Pancreas (tissue), 10 donors: ENCODE data around the gene PDE4B. TPM values are rescaled to one million over a fixed set of nuclear protein-coding genes. Genes with fewer than 3 reads are reported as not detected.
A peak's percentile ranks its signal among the peaks of the same experiment; 100 is the strongest.

Experiments
- ATAC-seq, 4 donors: fragments of 200-7000 bp; cut with Tn5 transposase; one replicate each; pipeline versions ENCODE4 v1.8.0 to v1.9.1; 2020; ENCODE audit warnings: mild to moderate bottlenecking in 4 of 4, moderate library complexity in 4 of 4
- DNase-seq, 6 donors: peaks; one replicate each; pipeline ENCODE4 v3.0.0-alpha.2; 2020
- FAIRE-seq: peaks from 2 replicates; lab custom pipeline; 2012; peaks lifted over from hg19 to GRCh38; lab: Jason Lieb, UNC
- H3K27ac ChIP-seq, 4 donors: fragments of 200-600 bp; sonication (generic); 1 replicate in 3 of 4; 2 replicates in 1 of 4; pipeline versions ENCODE4 v1.5.0 to v1.8.0; 2020
- H3K27me3 ChIP-seq, 4 donors: fragments of 200-600 bp; one replicate each; pipeline ENCODE4 v1.8.0; 2021
- H3K36me3 ChIP-seq, 3 donors: fragments of 200-600 bp; sonication (generic) in 1 of 3; one replicate each; pipeline versions ENCODE4 v1.5.0 to v1.8.0; 2020 to 2021
- H3K4me1 ChIP-seq, 3 donors: fragments of 200-600 bp; one replicate each; pipeline ENCODE4 v1.8.0; 2021
- H3K4me3 ChIP-seq, 4 donors: fragments of 200-600 bp; sonication (generic) in 2 of 4; one replicate each; pipeline versions ENCODE4 v1.5.0 to v1.8.0; 2020 to 2021
- H3K9me3 ChIP-seq, 4 donors: fragments of 200-600 bp; one replicate each; pipeline ENCODE4 v1.8.0; 2021
- CTCF ChIP-seq, 4 donors: fragments of 200-600 bp; sonication (generic) in 3 of 4; IDR thresholded peaks; one replicate each; pipeline versions ENCODE4 v1.5.0 to v1.8.0; 2021; ENCODE audit warnings: antibody characterized with exemption in 4 of 4
- WGBS, 2 donors: extraction: QIAGEN DNeasy Blood & Tissue Kit; methylation state at CpG; one replicate each; pipeline ENCODE4 v1.1.7; 2013; 5-methylcytosine and 5-hydroxymethylcytosine counted together
- intact Hi-C, 3 donors: fragments of 100-400 bp; cut with DNase I; formaldehyde crosslinking; loops; one replicate each; pipeline versions ENCODE4 v1.11.1 to v1.14.2; 2022
- polyA plus RNA-seq, 2 donors: library from polyadenylated mRNA; stranded (reverse); fragments of 200-250 nt; gene quantifications; one replicate each; pipeline ENCODE4 v1.2.3, GENCODE V29; 2013
- total RNA-seq, 6 donors: library from RNA; stranded (reverse); fragmentation: NEBNext Ultra II Directional in 4 of 6; extraction: Animal tissue kit (Norgen Biotek cat#: 25700) in 4 of 6; gene quantifications; one replicate each; pipeline versions ENCODE4 v1.2.1 to v1.2.4, GENCODE V29; 2021 to 2023
- donor health status: healthy with polysubstance abuse.
- donor health status: DM: no; HTN: no; CAD: no; lungs with moderate emphysema.
- donor health status: DM: no; HTN: no; CAD: no.
- donor health status: control.
- donor health status: control.
- donor health status: Bipolar disorder and iron deficiency.
- donor health status: DM: yes; HTN: yes; CAD: no.
- donor health status: DM: no; HTN: no; CAD: no.
- donor health status: DM: no; HTN: no; CAD: no.
- donor health status: DM: yes; HTN: yes; CAD: no.

The PDE4B gene
- total and polyA plus RNA-seq, 8 donors = 0.23 to 3.7 (median 0.92) TPM

- Histone ChIP-seq H3K36me3 (no peaks in the 10 kb centered on the region), H3K27ac (no peak overlapping the region), H3K9me3 (peaks cover 0 to 5% (median 0%) of the 10 kb centered on the region in 4 donors), H3K4me3 (peak overlapping the region in 1 of 4 donors; percentile 26), H3K27me3 (peaks cover 0 to 9% (median 0%) of the 10 kb centered on the region in 4 donors), H3K4me1 (no peaks in the 10 kb centered on the region)
- intact Hi-C loops = no loop called here
- WGBS, 2 donors = 4% methylated on average over 35 of the region's 35 CpGs
- DNase-seq (peak in 2 of 6 donors; percentile 38 to 43), FAIRE-seq (no peak), ATAC-seq (peak in 3 of 4 donors; percentile 12 to 20 (median 14))
- TF ChIP-seq CTCF (IDR thresholded peaks at IDR 0.05) = no peak
These were observed 660 bp upstream of the PDE4B start for GRCh38 chr1:65791801-65792668.

- no peak overlapping the region for H3K27ac ChIP-seq
- no peak for TF ChIP-seq CTCF (IDR thresholded peaks at IDR 0.05)
- H3K27me3 ChIP-seq = peaks cover 0 to 9% (median 0%) of the 10 kb centered on the region in 4 donors
- ATAC-seq = no peak
- intact Hi-C loops = no loop called here
- peak in 1 of 6 donors; percentile 44 for DNase-seq
- FAIRE-seq = no peak
- H3K9me3 ChIP-seq = no peaks in the 10 kb centered on the region
- no peaks in the 10 kb centered on the region for H3K4me1 ChIP-seq
- no peaks in the 10 kb centered on the region for H3K36me3 ChIP-seq
- WGBS, 2 donors = 4 to 5% methylated on average over 20 of the region's 20 CpGs
- peak overlapping the region in 1 of 4 donors; percentile 26 for H3K4me3 ChIP-seq
These were observed 651 bp downstream of the PDE4B start for GRCh38 chr1:65793359-65793732.

GRCh38 chr1:65795311-65795710 is 2.6 kb downstream of the PDE4B start:
- Histone ChIP-seq H3K36me3 (no peaks in the 10 kb centered on the region), H3K9me3 (no peaks in the 10 kb centered on the region), H3K4me3 (no peak overlapping the region), H3K27ac (no peak overlapping the region), H3K4me1 (no peaks in the 10 kb centered on the region), H3K27me3 (peaks cover 0 to 9% (median 0%) of the 10 kb centered on the region in 4 donors)
- no peak for TF ChIP-seq CTCF (IDR thresholded peaks at IDR 0.05)
- intact Hi-C loops = no loop called here
- no peak for ATAC-seq
- WGBS, 2 donors = 56 to 71% methylated on average over 2 of the region's 2 CpGs
- no peak for FAIRE-seq
- no peak for DNase-seq

GRCh38 chr1:65799601-65800000 is 6.9 kb downstream of the PDE4B start:
- Histone ChIP-seq H3K4me1 (no peaks in the 10 kb centered on the region), H3K9me3 (no peaks in the 10 kb centered on the region), H3K27ac (no peak overlapping the region), H3K27me3 (peaks cover 0 to 2% (median 0%) of the 10 kb centered on the region in 4 donors), H3K36me3 (no peaks in the 10 kb centered on the region), H3K4me3 (no peak overlapping the region)
- intact Hi-C loops = no loop called here
- TF ChIP-seq CTCF (IDR thresholded peaks at IDR 0.05) = no peak
- ATAC-seq (no peak), FAIRE-seq (no peak), DNase-seq (no peak)
- WGBS, 2 donors = 49 to 63% methylated on average over 1 of the region's 1 CpG

- Histone ChIP-seq H3K9me3 (no peaks in the 10 kb centered on the region), H3K36me3 (no peaks in the 10 kb centered on the region), H3K27me3 (no peaks in the 10 kb centered on the region), H3K27ac (no peak overlapping the region), H3K4me3 (no peak overlapping the region), H3K4me1 (no peaks in the 10 kb centered on the region)
- intact Hi-C loops = no loop called here
- no peak for TF ChIP-seq CTCF (IDR thresholded peaks at IDR 0.05)
- 56 to 61% methylated on average over 1 of the region's 1 CpG for WGBS, 2 donors
- FAIRE-seq (no peak), ATAC-seq (no peak), DNase-seq (no peak)
These were observed 11.9 kb downstream of the PDE4B start for GRCh38 chr1:65804584-65804983.
